Mesenchymal stem cell (in vitro differentiated cells and primary cell): ENCODE results near the gene COX19.
A peak's percentile ranks its signal among the peaks of the same experiment; 100 is the strongest.

Experiments used
- DNase-seq: peaks from one replicate; pipeline ENCODE4 v3.0.0-alpha.2; 2013
- H2AFZ ChIP-seq: one replicate; pipeline ENCODE4 v1.6.1; 2013; ENCODE audit warnings: low read depth, mild to moderate bottlenecking, control low read depth, inconsistent platforms, low read length, moderate library complexity
- H2AK5ac ChIP-seq: 2 replicates; pipeline ENCODE4 v1.6.1; 2013; ENCODE audit warnings: low read length, moderate library complexity, mild to moderate bottlenecking, inconsistent platforms; ENCODE audit not compliant: severe bottlenecking
- H2BK120ac ChIP-seq: one replicate; pipeline ENCODE4 v1.6.1; 2013; ENCODE audit warnings: low read depth, mild to moderate bottlenecking, inconsistent platforms, low read length, moderate library complexity
- H2BK12ac ChIP-seq, 2 experiments: one replicate each; pipeline ENCODE4 v1.6.1; 2013; ENCODE audit warnings: inconsistent platforms in 2 of 2, low read length in 2 of 2, mild to moderate bottlenecking in 2 of 2, moderate library complexity in 2 of 2, control low read depth in 1 of 2
- H2BK15ac ChIP-seq: one replicate; pipeline ENCODE4 v1.6.1; 2013; ENCODE audit warnings: mild to moderate bottlenecking, low read depth, inconsistent platforms; ENCODE audit not compliant: poor library complexity, severe bottlenecking
- H2BK5ac ChIP-seq: 2 replicates; pipeline ENCODE4 v1.6.1; 2013; ENCODE audit warnings: low read depth, mild to moderate bottlenecking, low read length, control low read depth, inconsistent platforms; ENCODE audit not compliant: poor library complexity, severe bottlenecking
- H3K14ac ChIP-seq, 2 experiments: one replicate each; pipeline ENCODE4 v1.6.1; 2013; ENCODE audit warnings: inconsistent platforms in 2 of 2, low read length in 2 of 2, control low read depth in 1 of 2, mild to moderate bottlenecking in 1 of 2, moderate library complexity in 1 of 2
- H3K18ac ChIP-seq, 2 experiments: one replicate each; pipeline ENCODE4 v1.6.1; 2013; ENCODE audit warnings: inconsistent platforms in 2 of 2, low read length in 2 of 2, control low read depth in 1 of 2, low read depth in 1 of 2, mild to moderate bottlenecking in 1 of 2
- H3K23ac ChIP-seq, 2 experiments: one replicate each; pipeline ENCODE4 v1.6.1; 2013; ENCODE audit warnings: inconsistent platforms in 2 of 2, low read length in 2 of 2, mild to moderate bottlenecking in 2 of 2, moderate library complexity in 2 of 2, control low read depth in 1 of 2
- H3K27ac ChIP-seq: 2 replicates; pipeline ENCODE4 v1.5.1; 2013; ENCODE audit warnings: mild to moderate bottlenecking, moderate library complexity, low read length, control low read depth, inconsistent platforms; ENCODE audit not compliant: poor library complexity, severe bottlenecking
- H3K27me3 ChIP-seq, 2 experiments: 2 replicates each; pipeline versions ENCODE4 v1.6.1 to v1.7.0; 2013; ENCODE audit warnings: low read length in 2 of 2, mild to moderate bottlenecking in 2 of 2, moderate library complexity in 2 of 2, control low read depth in 1 of 2, inconsistent platforms in 1 of 2; ENCODE audit not compliant: control insufficient read depth in 1 of 2, insufficient read depth in 1 of 2
- H3K36me3 ChIP-seq, 2 experiments: 2 replicates each; pipeline versions ENCODE4 v1.6.1 to v1.7.0; 2013; ENCODE audit warnings: low read length in 2 of 2, control low read depth in 1 of 2, inconsistent platforms in 1 of 2, low read depth in 1 of 2, mild to moderate bottlenecking in 1 of 2; ENCODE audit not compliant: insufficient read depth in 2 of 2, control insufficient read depth in 1 of 2
- H3K4ac ChIP-seq, 2 experiments: one replicate each; pipeline ENCODE4 v1.6.1; 2013; ENCODE audit warnings: inconsistent platforms in 2 of 2, low read length in 2 of 2, mild to moderate bottlenecking in 2 of 2, moderate library complexity in 2 of 2, control low read depth in 1 of 2, low read depth in 1 of 2
- H3K4me1 ChIP-seq: 2 replicates; pipeline ENCODE4 v1.6.1; 2013; ENCODE audit warnings: low read depth, low read length, control low read depth; ENCODE audit not compliant: control insufficient read depth, insufficient read depth
- H3K4me2 ChIP-seq: 2 replicates; pipeline ENCODE4 v1.6.1; 2013; ENCODE audit warnings: low read length, mild to moderate bottlenecking, inconsistent platforms; ENCODE audit not compliant: poor library complexity, severe bottlenecking
- H3K4me3 ChIP-seq, 2 experiments: 2 replicates each; pipeline versions ENCODE4 v1.5.1 to v1.7.0; 2013; ENCODE audit warnings: low read length in 2 of 2, mild to moderate bottlenecking in 2 of 2, control low read depth in 1 of 2, low read depth in 1 of 2; ENCODE audit not compliant: insufficient read depth in 1 of 2
- H3K79me1 ChIP-seq: replicated peaks from 2 replicates; pipeline ENCODE4 v1.6.1; 2013; ENCODE audit warnings: mild to moderate bottlenecking, control low read depth, low read length, inconsistent platforms; ENCODE audit not compliant: poor library complexity, severe bottlenecking
- H3K9ac ChIP-seq: 2 replicates; pipeline ENCODE4 v1.7.0; 2013; ENCODE audit warnings: mild to moderate bottlenecking, low read length, moderate library complexity
- H3K9me3 ChIP-seq: 2 replicates; pipeline ENCODE4 v1.7.0; 2013; ENCODE audit warnings: mild to moderate bottlenecking, low read length; ENCODE audit not compliant: control insufficient read depth
- H4K8ac ChIP-seq: one replicate; pipeline ENCODE4 v1.6.1; 2013; ENCODE audit warnings: inconsistent platforms, mild to moderate bottlenecking, low read length, moderate library complexity
- H4K91ac ChIP-seq: one replicate; pipeline ENCODE4 v1.6.1; 2013; ENCODE audit warnings: mild to moderate bottlenecking, low read length, inconsistent platforms
- WGBS: methylation state at CpG from one replicate; pipeline ENCODE4 v1.1.7; 2013; ENCODE audit warnings: mixed read lengths; 5-methylcytosine and 5-hydroxymethylcytosine counted together

The COX19 gene

DNA sequence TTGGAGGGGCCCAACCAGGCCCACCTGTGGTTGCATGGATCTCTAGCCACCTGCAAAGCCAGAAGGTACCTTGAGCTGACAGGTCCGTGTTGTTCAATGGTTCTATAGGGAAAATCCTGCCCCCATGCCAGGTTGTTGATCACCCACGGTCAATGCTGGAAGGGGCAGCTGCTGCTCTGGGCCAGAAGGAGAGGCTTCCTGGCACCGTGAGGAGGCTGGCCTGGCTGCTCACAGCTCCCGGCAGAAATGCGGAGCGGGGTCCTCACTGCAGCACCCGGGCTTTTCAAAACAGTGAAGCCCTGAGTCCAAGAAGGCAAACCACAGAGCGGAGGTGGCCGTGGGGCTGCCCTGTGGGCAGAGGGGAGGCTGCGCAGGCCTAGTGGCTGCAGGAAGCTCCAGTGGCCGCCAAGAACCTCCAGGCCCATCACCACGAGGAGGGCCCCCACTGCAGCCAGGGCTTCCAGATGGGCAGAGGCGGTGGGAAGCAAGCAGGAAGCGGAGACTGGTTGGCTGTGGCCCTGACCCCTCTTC is 44.0 kb upstream of the COX19 start:
- H3K4me2 ChIP-seq: no peak overlapping the region
- H4K8ac ChIP-seq: no peak overlapping the region
- H3K9ac ChIP-seq: no peak overlapping the region
- WGBS: 90% methylated on average over 14 of the region's 14 CpGs
- no peaks in the 10 kb centered on the region for H3K27me3 ChIP-seq
- H2BK12ac ChIP-seq: no peak overlapping the region
- H3K23ac ChIP-seq: no peak overlapping the region
- H3K4ac ChIP-seq: no peak overlapping the region
- no peaks in the 10 kb centered on the region for H3K9me3 ChIP-seq
- no peak overlapping the region for H2BK15ac ChIP-seq
- H3K79me1 ChIP-seq: peaks cover 72% of the 10 kb centered on the region
- H2AFZ ChIP-seq: no peak overlapping the region
- no peak overlapping the region for H3K18ac ChIP-seq
- no peak overlapping the region for H3K27ac ChIP-seq
- no peak overlapping the region for H4K91ac ChIP-seq
- H3K14ac ChIP-seq: no peak overlapping the region
- no peak overlapping the region for H2BK5ac ChIP-seq
- H3K4me3 ChIP-seq: no peak overlapping the region
- no peak overlapping the region for H2BK120ac ChIP-seq
- no peak for DNase-seq
- H3K36me3 ChIP-seq: peaks cover 14 to 73% of the 10 kb centered on the region in 2 experiments
- H2AK5ac ChIP-seq: no peak overlapping the region
- H3K4me1 ChIP-seq: peaks cover 29% of the 10 kb centered on the region

- no peak overlapping the region for H2AK5ac ChIP-seq
- H3K9me3 ChIP-seq: no peaks in the 10 kb centered on the region
- H2BK15ac ChIP-seq: no peak overlapping the region
- H3K36me3 ChIP-seq: peaks cover 14 to 67% of the 10 kb centered on the region in 2 experiments
- no peak overlapping the region for H4K91ac ChIP-seq
- H2BK5ac ChIP-seq: no peak overlapping the region
- no peaks in the 10 kb centered on the region for H3K27me3 ChIP-seq
- no peak overlapping the region for H3K4ac ChIP-seq
- H2AFZ ChIP-seq: no peak overlapping the region
- H3K27ac ChIP-seq: no peak overlapping the region
- no peak overlapping the region for H3K9ac ChIP-seq
- no peak overlapping the region for H3K18ac ChIP-seq
- H3K14ac ChIP-seq: no peak overlapping the region
- DNase-seq: no peak
- H3K4me3 ChIP-seq: no peak overlapping the region
- H2BK120ac ChIP-seq: no peak overlapping the region
- H2BK12ac ChIP-seq: no peak overlapping the region
- H4K8ac ChIP-seq: no peak overlapping the region
- H3K23ac ChIP-seq: no peak overlapping the region
- peaks cover 69% of the 10 kb centered on the region for H3K79me1 ChIP-seq
- H3K4me2 ChIP-seq: no peak overlapping the region
- H3K4me1 ChIP-seq: peaks cover 29% of the 10 kb centered on the region
- WGBS: 98% methylated on average over 13 of the region's 13 CpGs
These were observed 43.0 kb upstream of the COX19 start for GRCh38 chr7:1018334-1018695.

- Histone ChIP-seq H3K36me3 (peaks cover 14 to 65% of the 10 kb centered on the region in 2 experiments), H2BK15ac (no peak overlapping the region), H3K9ac (no peak overlapping the region), H3K23ac (no peak overlapping the region), H3K27me3 (no peaks in the 10 kb centered on the region), H2BK5ac (no peak overlapping the region), H2BK120ac (no peak overlapping the region), H3K4me1 (peaks cover 28% of the 10 kb centered on the region), H3K9me3 (no peaks in the 10 kb centered on the region), H4K91ac (no peak overlapping the region), H3K4me2 (no peak overlapping the region), H3K4me3 (peak overlapping the region in 1 of 2 experiments; percentile 8), H3K18ac (no peak overlapping the region), H3K14ac (peak overlapping the region in 1 of 2 experiments; percentile 61), H3K4ac (no peak overlapping the region), H4K8ac (no peak overlapping the region), H3K79me1 (peaks cover 66% of the 10 kb centered on the region), H2BK12ac (no peak overlapping the region), H3K27ac (no peak overlapping the region), H2AK5ac (no peak overlapping the region), H2AFZ (no peak overlapping the region)
- 98% methylated on average over 31 of the region's 34 CpGs for whole genome bisulfite sequencing
- DNase-seq: no peak
These were observed 42.4 kb upstream of the COX19 start for GRCh38 chr7:1017586-1018333.

- Histone ChIP-seq H3K9me3 (no peaks in the 10 kb centered on the region), H2AK5ac (no peak overlapping the region), H3K27ac (no peak overlapping the region), H2BK5ac (no peak overlapping the region), H3K27me3 (no peaks in the 10 kb centered on the region), H3K79me1 (peaks cover 68% of the 10 kb centered on the region), H3K23ac (no peak overlapping the region), H3K18ac (peak overlapping the region in 1 of 2 experiments; percentile 75), H2BK12ac (peak overlapping the region; percentile 42 to 61), H3K4me2 (no peak overlapping the region), H2BK15ac (no peak overlapping the region), H3K14ac (peak overlapping the region in 1 of 2 experiments; percentile 99), H3K4ac (no peak overlapping the region), H2BK120ac (no peak overlapping the region), H3K9ac (no peak overlapping the region), H2AFZ (no peak overlapping the region), H3K4me1 (peaks cover 28% of the 10 kb centered on the region), H3K4me3 (no peak overlapping the region), H4K8ac (peak overlapping the region; percentile 4), H3K36me3 (peaks cover 14 to 70% of the 10 kb centered on the region in 2 experiments), H4K91ac (peak overlapping the region; percentile 83)
- no peak for DNase-seq
- WGBS: 95% methylated on average over 47 of the region's 51 CpGs
These were observed 41.5 kb upstream of the COX19 start for GRCh38 chr7:1016577-1017531.
